A549 (cell line): ENCODE results near the gene PLD2.

Experiments
- HDAC2 ChIP-seq: fragments of 200-600 bp; sonication (generic); IDR thresholded peaks from 2 replicates; pipeline ENCODE4 v1.6.1; 2016
- JUNB ChIP-seq: fragments of >200 bp; sonication (Bioruptor Twin); formaldehyde crosslinking; IDR thresholded peaks from 2 replicates; pipeline ENCODE4 v1.6.1; 2016
- MAFK ChIP-seq: fragments of 450-650 bp; IDR thresholded peaks from 2 replicates; pipeline ENCODE4 v1.6.1; 2014; ENCODE audit not compliant: partially characterized antibody
- NFE2L2 ChIP-seq: fragments of 150-350 bp; conservative IDR thresholded peaks from 2 replicates; pipeline ENCODE4 v1.6.1; 2014; ENCODE audit warnings: low read length
- POLR2A ChIP-seq: IDR thresholded peaks from 2 replicates; pipeline ENCODE4 v1.6.1; 2012; ENCODE audit warnings: mild to moderate bottlenecking, low read length
- RAD21 ChIP-seq, 2 experiments: fragments of >200 bp in 1 of 2; sonication (Bioruptor Twin) in 1 of 2; formaldehyde crosslinking in 1 of 2; IDR thresholded peaks in 1 of 2; conservative IDR thresholded peaks in 1 of 2; 2 replicates in 1 of 2; 3 replicates in 1 of 2; pipeline ENCODE4 v1.6.1; 2012 to 2018; ENCODE audit warnings: inconsistent platforms in 1 of 2
- RNF2 ChIP-seq: fragments of 200-600 bp; sonication (generic); IDR thresholded peaks from 2 replicates; pipeline ENCODE4 v1.6.1; 2016; ENCODE audit warnings: low read depth, mild to moderate bottlenecking, antibody characterized with exemption, moderate library complexity, borderline replicate concordance
- SREBF2 ChIP-seq: fragments of 450-650 bp; IDR thresholded peaks from 2 replicates; pipeline ENCODE4 v1.6.1; 2014; ENCODE audit warnings: mild to moderate bottlenecking, moderate library complexity
- TP53 ChIP-seq: fragments of 250-450 bp; sonication (Bioruptor Pico); IDR thresholded peaks from 2 replicates; pipeline ENCODE4 v1.5.0; 2021; ENCODE audit warnings: mild to moderate bottlenecking, moderate library complexity
- ZFP36 ChIP-seq: fragments of 450-650 bp; IDR thresholded peaks from 2 replicates; pipeline ENCODE4 v1.6.1; 2014; ENCODE audit warnings: borderline replicate concordance; ENCODE audit not compliant: partially characterized antibody
- TF ChIP-seq, protein P1 (sequence below): fragments of >200 bp; sonication (Bioruptor Twin); formaldehyde crosslinking; IDR thresholded peaks from 3 replicates; pipeline ENCODE4 v1.5.1; 2016
- TF ChIP-seq, protein P2 (sequence below): fragments of 200-600 bp; sonication (generic); IDR thresholded peaks from 2 replicates; pipeline ENCODE4 v1.6.1; 2016; ENCODE audit warnings: antibody characterized with exemption, mild to moderate bottlenecking, moderate library complexity
- TF ChIP-seq, protein P3 (sequence below): IDR thresholded peaks from 2 replicates; pipeline ENCODE4 v1.6.1; 2012
- TF ChIP-seq, protein P4 (sequence below): IDR thresholded peaks from 2 replicates; pipeline ENCODE4 v1.6.1; 2012

DNA sequence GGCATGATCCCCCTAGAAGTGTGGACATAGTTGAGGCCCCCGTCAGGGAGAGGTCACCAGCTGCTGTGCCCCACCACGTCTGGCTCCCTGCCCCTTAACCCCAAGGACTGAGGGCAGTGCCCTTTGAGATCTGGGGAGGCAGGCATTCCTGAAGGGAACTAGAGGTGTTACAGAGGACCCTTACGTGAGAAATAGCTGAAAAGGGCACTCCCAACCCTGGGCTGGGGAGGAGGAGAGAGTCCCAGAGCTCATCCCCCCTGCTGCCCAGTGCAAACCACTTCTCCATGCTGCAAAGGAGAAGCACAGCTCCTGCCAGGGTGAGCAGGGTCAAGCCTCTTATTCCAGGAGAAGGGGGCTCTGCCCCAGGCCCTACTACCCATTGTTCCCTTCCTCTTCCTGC is 15.9 kb downstream of the PLD2 start:
- TF ChIP-seq POLR2A (no peak), ZFP36 (no peak), JUNB (no peak), RNF2 (no peak), SREBF2 (no peak), NFE2L2 (no peak), MAFK (no peak), RAD21 (conservative IDR thresholded peaks at IDR 0.05 in 1 of 2, IDR thresholded peaks at IDR 0.05 in 1 of 2) (no peak), HDAC2 (no peak), TP53 (no peak)
- TF ChIP-seq, protein P1, sequence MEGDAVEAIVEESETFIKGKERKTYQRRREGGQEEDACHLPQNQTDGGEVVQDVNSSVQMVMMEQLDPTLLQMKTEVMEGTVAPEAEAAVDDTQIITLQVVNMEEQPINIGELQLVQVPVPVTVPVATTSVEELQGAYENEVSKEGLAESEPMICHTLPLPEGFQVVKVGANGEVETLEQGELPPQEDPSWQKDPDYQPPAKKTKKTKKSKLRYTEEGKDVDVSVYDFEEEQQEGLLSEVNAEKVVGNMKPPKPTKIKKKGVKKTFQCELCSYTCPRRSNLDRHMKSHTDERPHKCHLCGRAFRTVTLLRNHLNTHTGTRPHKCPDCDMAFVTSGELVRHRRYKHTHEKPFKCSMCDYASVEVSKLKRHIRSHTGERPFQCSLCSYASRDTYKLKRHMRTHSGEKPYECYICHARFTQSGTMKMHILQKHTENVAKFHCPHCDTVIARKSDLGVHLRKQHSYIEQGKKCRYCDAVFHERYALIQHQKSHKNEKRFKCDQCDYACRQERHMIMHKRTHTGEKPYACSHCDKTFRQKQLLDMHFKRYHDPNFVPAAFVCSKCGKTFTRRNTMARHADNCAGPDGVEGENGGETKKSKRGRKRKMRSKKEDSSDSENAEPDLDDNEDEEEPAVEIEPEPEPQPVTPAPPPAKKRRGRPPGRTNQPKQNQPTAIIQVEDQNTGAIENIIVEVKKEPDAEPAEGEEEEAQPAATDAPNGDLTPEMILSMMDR, result no peak
- TF ChIP-seq, protein P2, sequence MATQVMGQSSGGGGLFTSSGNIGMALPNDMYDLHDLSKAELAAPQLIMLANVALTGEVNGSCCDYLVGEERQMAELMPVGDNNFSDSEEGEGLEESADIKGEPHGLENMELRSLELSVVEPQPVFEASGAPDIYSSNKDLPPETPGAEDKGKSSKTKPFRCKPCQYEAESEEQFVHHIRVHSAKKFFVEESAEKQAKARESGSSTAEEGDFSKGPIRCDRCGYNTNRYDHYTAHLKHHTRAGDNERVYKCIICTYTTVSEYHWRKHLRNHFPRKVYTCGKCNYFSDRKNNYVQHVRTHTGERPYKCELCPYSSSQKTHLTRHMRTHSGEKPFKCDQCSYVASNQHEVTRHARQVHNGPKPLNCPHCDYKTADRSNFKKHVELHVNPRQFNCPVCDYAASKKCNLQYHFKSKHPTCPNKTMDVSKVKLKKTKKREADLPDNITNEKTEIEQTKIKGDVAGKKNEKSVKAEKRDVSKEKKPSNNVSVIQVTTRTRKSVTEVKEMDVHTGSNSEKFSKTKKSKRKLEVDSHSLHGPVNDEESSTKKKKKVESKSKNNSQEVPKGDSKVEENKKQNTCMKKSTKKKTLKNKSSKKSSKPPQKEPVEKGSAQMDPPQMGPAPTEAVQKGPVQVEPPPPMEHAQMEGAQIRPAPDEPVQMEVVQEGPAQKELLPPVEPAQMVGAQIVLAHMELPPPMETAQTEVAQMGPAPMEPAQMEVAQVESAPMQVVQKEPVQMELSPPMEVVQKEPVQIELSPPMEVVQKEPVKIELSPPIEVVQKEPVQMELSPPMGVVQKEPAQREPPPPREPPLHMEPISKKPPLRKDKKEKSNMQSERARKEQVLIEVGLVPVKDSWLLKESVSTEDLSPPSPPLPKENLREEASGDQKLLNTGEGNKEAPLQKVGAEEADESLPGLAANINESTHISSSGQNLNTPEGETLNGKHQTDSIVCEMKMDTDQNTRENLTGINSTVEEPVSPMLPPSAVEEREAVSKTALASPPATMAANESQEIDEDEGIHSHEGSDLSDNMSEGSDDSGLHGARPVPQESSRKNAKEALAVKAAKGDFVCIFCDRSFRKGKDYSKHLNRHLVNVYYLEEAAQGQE, result no peak
- TF ChIP-seq, protein P3, sequence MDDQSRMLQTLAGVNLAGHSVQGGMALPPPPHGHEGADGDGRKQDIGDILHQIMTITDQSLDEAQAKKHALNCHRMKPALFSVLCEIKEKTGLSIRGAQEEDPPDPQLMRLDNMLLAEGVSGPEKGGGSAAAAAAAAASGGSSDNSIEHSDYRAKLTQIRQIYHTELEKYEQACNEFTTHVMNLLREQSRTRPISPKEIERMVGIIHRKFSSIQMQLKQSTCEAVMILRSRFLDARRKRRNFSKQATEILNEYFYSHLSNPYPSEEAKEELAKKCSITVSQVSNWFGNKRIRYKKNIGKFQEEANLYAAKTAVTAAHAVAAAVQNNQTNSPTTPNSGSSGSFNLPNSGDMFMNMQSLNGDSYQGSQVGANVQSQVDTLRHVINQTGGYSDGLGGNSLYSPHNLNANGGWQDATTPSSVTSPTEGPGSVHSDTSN, result no peak
- TF ChIP-seq, protein P4, sequence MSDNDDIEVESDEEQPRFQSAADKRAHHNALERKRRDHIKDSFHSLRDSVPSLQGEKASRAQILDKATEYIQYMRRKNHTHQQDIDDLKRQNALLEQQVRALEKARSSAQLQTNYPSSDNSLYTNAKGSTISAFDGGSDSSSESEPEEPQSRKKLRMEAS, result no peak
